ENCODE data around the gene ELAVL3. TPM values are rescaled to one million over a fixed set of nuclear protein-coding genes. Genes with fewer than 3 reads are reported as not detected.

Gene ELAVL3
- total RNA-seq = not detected

DNA sequence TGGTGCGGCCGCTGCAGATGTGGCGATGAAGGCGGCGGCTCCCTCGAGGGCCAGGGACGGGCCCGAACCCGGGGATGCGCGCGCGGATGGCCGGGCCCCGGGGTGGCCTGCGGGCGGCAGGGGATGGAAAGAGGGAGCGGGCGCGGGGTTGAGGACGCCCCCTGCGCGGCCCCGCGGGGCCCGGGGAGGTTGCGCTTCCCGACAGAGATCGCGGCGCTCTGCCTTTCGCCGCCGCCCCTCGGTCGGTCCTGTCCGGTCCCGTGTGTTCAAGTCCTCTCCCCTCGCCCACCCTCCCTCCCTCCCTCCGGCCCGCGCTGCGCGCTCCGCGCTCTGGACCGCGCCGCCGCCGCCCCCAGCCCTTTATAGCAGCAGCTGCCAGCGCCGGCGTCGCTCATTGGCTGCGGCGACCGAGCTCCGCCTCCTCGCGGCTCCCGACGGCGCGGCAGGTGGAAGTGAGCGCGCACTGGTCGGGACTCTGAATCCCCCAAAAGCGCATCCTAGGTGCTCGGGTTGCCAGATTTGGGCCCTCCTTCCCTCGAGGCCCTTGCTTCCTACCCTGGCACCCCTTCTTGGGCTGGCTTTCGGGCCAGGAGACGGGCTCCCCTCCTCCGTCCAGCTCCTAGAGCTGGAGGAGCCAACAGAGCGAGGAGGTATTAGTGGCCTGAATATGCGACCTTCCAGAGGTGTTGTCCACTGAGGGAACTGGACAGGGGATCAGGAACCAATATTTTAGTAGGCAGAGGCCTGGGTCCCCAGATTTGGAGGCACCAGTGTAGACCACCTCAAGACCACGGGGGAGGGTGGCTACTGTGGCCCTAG, at the start of gene ELAVL3:
Gene ELAVL3 (minus strand): TSS at position 332 of the 819 bp plus-strand sequence. CDS start 438 bp downstream, outside the sequence.
- 6 to 23% methylated on average over 25 to 63 of the region's 77 CpGs for WGBS, 2 donors

DNA sequence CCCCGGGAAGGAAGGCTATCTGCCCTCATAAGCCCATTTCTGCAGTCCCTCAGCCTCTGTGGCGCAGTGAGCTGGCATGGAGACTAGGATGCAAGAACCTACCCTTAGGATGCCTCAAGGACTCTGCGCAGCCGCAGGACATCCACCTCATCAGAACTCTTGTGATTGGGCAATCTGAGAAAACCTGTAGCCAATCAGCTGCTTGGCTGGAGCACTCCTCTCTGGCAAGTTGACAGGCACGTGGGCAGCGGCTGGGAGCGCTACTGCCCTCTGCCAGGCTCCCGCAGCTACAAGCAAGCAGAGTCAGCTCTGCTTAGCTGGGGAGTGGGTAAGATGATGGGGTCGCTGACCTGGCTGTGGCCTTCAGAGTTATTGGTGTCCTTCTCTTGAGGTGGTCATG, 49.6 kb upstream of the ELAVL3 start:
- peak; percentile 36 for ATAC-seq
- H3K27me3 ChIP-seq = no peaks in the 10 kb centered on the region
- 10 to 20% methylated on average over 9 of the region's 9 CpGs for WGBS, 2 donors
- no peak overlapping the region for H3K27ac ChIP-seq
- H3K4me3 ChIP-seq = no peak overlapping the region
- peak; percentile 78 to 89 (median 83) for DNase-seq
- TF ChIP-seq POLR2A (IDR thresholded peaks at IDR 0.05) = no peak
- TF ChIP-seq, protein P1, sequence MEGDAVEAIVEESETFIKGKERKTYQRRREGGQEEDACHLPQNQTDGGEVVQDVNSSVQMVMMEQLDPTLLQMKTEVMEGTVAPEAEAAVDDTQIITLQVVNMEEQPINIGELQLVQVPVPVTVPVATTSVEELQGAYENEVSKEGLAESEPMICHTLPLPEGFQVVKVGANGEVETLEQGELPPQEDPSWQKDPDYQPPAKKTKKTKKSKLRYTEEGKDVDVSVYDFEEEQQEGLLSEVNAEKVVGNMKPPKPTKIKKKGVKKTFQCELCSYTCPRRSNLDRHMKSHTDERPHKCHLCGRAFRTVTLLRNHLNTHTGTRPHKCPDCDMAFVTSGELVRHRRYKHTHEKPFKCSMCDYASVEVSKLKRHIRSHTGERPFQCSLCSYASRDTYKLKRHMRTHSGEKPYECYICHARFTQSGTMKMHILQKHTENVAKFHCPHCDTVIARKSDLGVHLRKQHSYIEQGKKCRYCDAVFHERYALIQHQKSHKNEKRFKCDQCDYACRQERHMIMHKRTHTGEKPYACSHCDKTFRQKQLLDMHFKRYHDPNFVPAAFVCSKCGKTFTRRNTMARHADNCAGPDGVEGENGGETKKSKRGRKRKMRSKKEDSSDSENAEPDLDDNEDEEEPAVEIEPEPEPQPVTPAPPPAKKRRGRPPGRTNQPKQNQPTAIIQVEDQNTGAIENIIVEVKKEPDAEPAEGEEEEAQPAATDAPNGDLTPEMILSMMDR (IDR thresholded peaks at IDR 0.05) = peak in 4 of 7 experiments; percentile 9 to 30 (median 24)
- peaks cover 22% of the 10 kb centered on the region for H3K4me1 ChIP-seq
- intact Hi-C loops (cut with DNase I) = no loop called here
- no peaks in the 10 kb centered on the region for H3K9me3 ChIP-seq
- H3K36me3 ChIP-seq (replicated peaks in 1 of 2; ENCODE audit: insufficient read depth in 1 of 2, low read depth in 2 of 2) = no peaks in the 10 kb centered on the region

More for the DNA sequence above, at the start of gene ELAVL3:
- no peak for ATAC-seq
- Histone ChIP-seq H3K4me3 (no peak within 1 kb of the TSS), H3K9me3 (no peaks in the 10 kb centered on the region), H3K27ac (no peak within 1 kb of the TSS), H3K27me3 (peaks cover 0 to 35% of the 10 kb centered on the region in 2 donors), H3K36me3 (replicated peaks in 1 of 2; ENCODE audit: insufficient read depth in 1 of 2, low read depth in 2 of 2) (no peaks in the 10 kb centered on the region), H3K4me1 (peaks cover 30% of the 10 kb centered on the region)
- intact Hi-C loops (cut with DNase I) = loop anchor here (10.0 kb wide), 1 partner anchor 186 kb away; the partner anchor contains the start of gene TSPAN16
- DNase-seq = no peak
- TF ChIP-seq, protein P1 (IDR thresholded peaks at IDR 0.05) = no peak
- TF ChIP-seq POLR2A (IDR thresholded peaks at IDR 0.05) = no peak

DNA sequence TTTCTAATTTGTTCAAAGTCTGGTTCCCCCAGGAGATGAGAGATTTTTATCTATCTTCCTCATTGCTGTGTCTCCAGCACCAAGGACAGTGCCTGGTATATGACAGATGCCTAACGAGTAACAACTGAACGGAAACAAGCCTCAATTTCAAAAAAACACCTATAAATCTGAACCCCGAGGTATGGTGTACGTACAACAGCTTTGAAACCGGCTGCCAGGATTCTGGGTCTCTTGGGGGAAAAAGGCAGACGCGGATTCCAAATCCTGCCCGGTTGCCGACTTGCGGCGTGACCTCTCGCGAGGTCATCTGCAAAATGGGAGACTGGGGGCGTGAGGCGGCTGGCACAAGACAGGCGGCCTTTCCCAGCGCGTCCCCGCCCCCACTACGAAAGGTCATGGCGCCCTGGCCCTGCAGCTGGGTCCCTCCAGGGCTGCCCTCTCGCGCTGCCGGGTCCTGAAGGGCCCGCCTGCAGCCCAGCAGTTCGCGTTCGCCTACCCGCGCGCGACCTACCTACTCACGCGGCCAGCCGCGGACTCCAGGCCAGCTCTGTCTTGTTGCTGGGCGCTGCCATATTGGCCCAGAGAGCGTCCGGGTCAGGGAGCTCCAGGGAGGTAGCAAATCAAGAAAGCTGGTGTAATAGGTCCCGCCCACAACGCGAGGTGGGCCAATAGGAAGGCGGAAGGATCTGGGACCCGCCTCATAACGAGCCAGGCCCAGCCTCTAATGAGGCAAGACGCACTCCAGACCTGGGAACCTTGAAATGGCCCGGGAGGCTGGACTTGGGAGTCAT, 47.9 kb upstream of the ELAVL3 start, which contains the start of gene ECSIT:
Gene ECSIT (minus strand): TSS at position 584 of the 791 bp plus-strand sequence. CDS start 9,964 bp downstream, outside the sequence.
- Histone ChIP-seq H3K4me1 (peaks cover 21% of the 10 kb centered on the region), H3K27me3 (no peaks in the 10 kb centered on the region), H3K36me3 (replicated peaks in 1 of 2; ENCODE audit: insufficient read depth in 1 of 2, low read depth in 2 of 2) (no peaks in the 10 kb centered on the region), H3K4me3 (peak within 1 kb of the TSS; percentile 39 to 79), H3K9me3 (no peaks in the 10 kb centered on the region), H3K27ac (peak within 1 kb of the TSS; percentile 81 to 95 (median 88))
- peak; percentile 99 for DNase-seq
- peak; percentile 100 for ATAC-seq
- intact Hi-C loops (cut with DNase I) = no loop called here
- TF ChIP-seq POLR2A (IDR thresholded peaks at IDR 0.05) = peak; percentile 48 to 76 (median 65)
- TF ChIP-seq, protein P1 (IDR thresholded peaks at IDR 0.05) = no peak
- WGBS, 2 donors = 0 to 1% methylated on average over 14 to 47 of the region's 47 CpGs

DNA sequence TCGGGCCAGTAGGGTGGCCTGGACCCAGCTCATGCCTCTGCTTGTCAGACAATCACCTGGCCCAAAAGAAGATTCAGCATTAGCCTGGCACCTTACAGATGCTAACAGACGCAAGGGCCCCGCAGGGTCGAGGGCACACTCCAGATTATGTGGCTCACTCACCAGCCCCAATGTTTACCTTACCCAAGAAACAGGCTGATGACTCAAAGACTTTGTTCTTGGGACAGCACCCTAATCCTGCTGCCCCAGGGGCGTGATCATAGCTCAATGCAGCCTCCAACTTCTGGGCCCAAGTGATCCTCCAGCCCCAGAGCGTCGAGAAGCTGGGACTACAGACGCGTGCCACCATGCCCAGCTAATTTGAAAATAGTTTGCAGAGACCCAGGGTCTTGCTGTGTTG, 38.3 kb upstream of the ELAVL3 start:
- 93% methylated on average over 8 of the region's 9 CpGs; no CpG with 5 or more reads in 1 of the 2 donors for WGBS, 2 donors
- peaks cover 0 to 3% of the 10 kb centered on the region in 2 donors for H3K36me3 ChIP-seq (replicated peaks in 1 of 2; ENCODE audit: insufficient read depth in 1 of 2, low read depth in 2 of 2)
- ATAC-seq = no peak
- no peak for DNase-seq
- H3K9me3 ChIP-seq = no peaks in the 10 kb centered on the region
- no peak for TF ChIP-seq POLR2A (IDR thresholded peaks at IDR 0.05)
- TF ChIP-seq, protein P1 (IDR thresholded peaks at IDR 0.05) = no peak
- no peak overlapping the region for H3K4me3 ChIP-seq
- H3K27me3 ChIP-seq = no peaks in the 10 kb centered on the region
- H3K27ac ChIP-seq = no peak overlapping the region
- intact Hi-C loops (cut with DNase I) = no loop called here
- H3K4me1 ChIP-seq = no peaks in the 10 kb centered on the region
